ENCODE measurements around the gene PIK3R1. TPM values are rescaled to one million over a fixed set of nuclear protein-coding genes. Genes with fewer than 3 reads are reported as not detected.
"Not testable (repeated sequence)": the region's sequence is repeated elsewhere in the genome, so short reads cannot be mapped to it uniquely, and the experiment has no call there.

Gene PIK3R1
- total RNA-seq, 1 donor from 2014 or later, result 27.4 TPM

- H3K4me3 Mint-ChIP-seq (ENCODE audit: unreplicated experiment), result no peak overlapping the region
- TF ChIP-seq CTCF (IDR thresholded peaks at IDR 0.05), result no peak
- no peaks in the 10 kb centered on the region for H3K36me3 Mint-ChIP-seq (ENCODE audit: unreplicated experiment)
- H3K4me1 Mint-ChIP-seq (ENCODE audit: unreplicated experiment), result peaks cover 4% of the 10 kb centered on the region
- H3K27ac Mint-ChIP-seq (ENCODE audit: unreplicated experiment), result no peak overlapping the region
- H3K27me3 Mint-ChIP-seq (ENCODE audit: unreplicated experiment), result peaks cover 18% of the 10 kb centered on the region
- DNase-seq (ENCODE audit: extremely low spot score, unreplicated experiment), result no peak
- H3K9me3 Mint-ChIP-seq (ENCODE audit: unreplicated experiment), result no peaks in the 10 kb centered on the region
These were observed 15.3 kb upstream of the PIK3R1 start for GRCh38 chr5:68200288-68200687.

DNA sequence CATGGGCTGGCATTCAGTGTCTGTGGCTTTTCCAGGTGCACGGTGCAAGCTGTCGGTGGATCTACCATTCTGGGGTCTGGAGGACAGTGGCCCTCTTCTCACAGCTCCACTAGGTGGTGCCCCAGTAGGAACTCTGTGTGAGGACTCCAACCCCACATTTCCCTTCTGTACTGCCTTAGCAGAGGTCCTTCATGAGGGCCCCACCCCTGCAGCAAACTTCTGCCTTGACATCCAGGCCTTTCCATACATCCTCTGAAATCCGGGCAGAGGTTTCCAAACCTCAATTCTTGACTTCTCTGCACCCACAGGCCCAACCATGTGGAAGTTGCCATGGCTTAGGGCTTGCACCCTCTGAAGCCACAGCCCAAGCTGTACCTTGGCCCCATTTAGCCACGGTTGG is 4.9 kb upstream of the PIK3R1 start:
- H3K4me1 Mint-ChIP-seq (ENCODE audit: unreplicated experiment); H3K9me3 Mint-ChIP-seq (ENCODE audit: unreplicated experiment); H3K4me3 Mint-ChIP-seq (ENCODE audit: unreplicated experiment); H3K27ac Mint-ChIP-seq (ENCODE audit: unreplicated experiment); H3K36me3 Mint-ChIP-seq (ENCODE audit: unreplicated experiment); DNase-seq (ENCODE audit: extremely low spot score, unreplicated experiment); H3K27me3 Mint-ChIP-seq (ENCODE audit: unreplicated experiment): not testable (repeated sequence)

GRCh38 chr5:68214482-68215207 is 911 bp upstream of the PIK3R1 start:
- peaks cover 34% of the 10 kb centered on the region for H3K4me1 Mint-ChIP-seq (ENCODE audit: unreplicated experiment)
- H3K27me3 Mint-ChIP-seq (ENCODE audit: unreplicated experiment), result no peaks in the 10 kb centered on the region
- no peak for DNase-seq (ENCODE audit: extremely low spot score, unreplicated experiment)
- H3K27ac Mint-ChIP-seq (ENCODE audit: unreplicated experiment), result peak overlapping the region; percentile 94
- H3K4me3 Mint-ChIP-seq (ENCODE audit: unreplicated experiment), result peak overlapping the region; percentile 82
- no peaks in the 10 kb centered on the region for H3K36me3 Mint-ChIP-seq (ENCODE audit: unreplicated experiment)
- no peak for TF ChIP-seq CTCF (IDR thresholded peaks at IDR 0.05)
- peaks cover 5% of the 10 kb centered on the region for H3K9me3 Mint-ChIP-seq (ENCODE audit: unreplicated experiment)

- Mint-ChIP-seq H3K36me3 (ENCODE audit: unreplicated experiment) (no peaks in the 10 kb centered on the region), H3K9me3 (ENCODE audit: unreplicated experiment) (peaks cover 5% of the 10 kb centered on the region), H3K4me1 (ENCODE audit: unreplicated experiment) (peaks cover 34% of the 10 kb centered on the region), H3K4me3 (ENCODE audit: unreplicated experiment) (peak overlapping the region; percentile 83), H3K27me3 (ENCODE audit: unreplicated experiment) (no peaks in the 10 kb centered on the region), H3K27ac (ENCODE audit: unreplicated experiment) (peak overlapping the region; percentile 71)
- DNase-seq (ENCODE audit: extremely low spot score, unreplicated experiment), result no peak
- TF ChIP-seq CTCF (IDR thresholded peaks at IDR 0.05), result no peak
These were observed 315 bp downstream of the PIK3R1 start for GRCh38 chr5:68215898-68216244.

GRCh38 chr5:68216245-68217046 is 890 bp downstream of the PIK3R1 start:
- H3K36me3 Mint-ChIP-seq (ENCODE audit: unreplicated experiment), result no peaks in the 10 kb centered on the region
- peak overlapping the region; percentile 83 for H3K4me3 Mint-ChIP-seq (ENCODE audit: unreplicated experiment)
- peaks cover 34% of the 10 kb centered on the region for H3K4me1 Mint-ChIP-seq (ENCODE audit: unreplicated experiment)
- TF ChIP-seq CTCF (IDR thresholded peaks at IDR 0.05), result no peak
- peaks cover 2% of the 10 kb centered on the region for H3K9me3 Mint-ChIP-seq (ENCODE audit: unreplicated experiment)
- peak overlapping the region; percentile 71 for H3K27ac Mint-ChIP-seq (ENCODE audit: unreplicated experiment)
- no peaks in the 10 kb centered on the region for H3K27me3 Mint-ChIP-seq (ENCODE audit: unreplicated experiment)
- peak; percentile 86 for DNase-seq (ENCODE audit: extremely low spot score, unreplicated experiment)

Measured in osteocyte (in vitro differentiated cells).